NCI-H69 (cell line): ENCODE measurements around the gene RASL10A.

Source experiments
- DNase-seq: peaks from one replicate; lab custom pipeline; 2025; lab: John Stamatoyannopoulos, UW

RASL10A gene

GRCh38 chr22:29338398-29338797 is 22.9 kb upstream of the RASL10A start:
- no peak for DNase-seq

DNA sequence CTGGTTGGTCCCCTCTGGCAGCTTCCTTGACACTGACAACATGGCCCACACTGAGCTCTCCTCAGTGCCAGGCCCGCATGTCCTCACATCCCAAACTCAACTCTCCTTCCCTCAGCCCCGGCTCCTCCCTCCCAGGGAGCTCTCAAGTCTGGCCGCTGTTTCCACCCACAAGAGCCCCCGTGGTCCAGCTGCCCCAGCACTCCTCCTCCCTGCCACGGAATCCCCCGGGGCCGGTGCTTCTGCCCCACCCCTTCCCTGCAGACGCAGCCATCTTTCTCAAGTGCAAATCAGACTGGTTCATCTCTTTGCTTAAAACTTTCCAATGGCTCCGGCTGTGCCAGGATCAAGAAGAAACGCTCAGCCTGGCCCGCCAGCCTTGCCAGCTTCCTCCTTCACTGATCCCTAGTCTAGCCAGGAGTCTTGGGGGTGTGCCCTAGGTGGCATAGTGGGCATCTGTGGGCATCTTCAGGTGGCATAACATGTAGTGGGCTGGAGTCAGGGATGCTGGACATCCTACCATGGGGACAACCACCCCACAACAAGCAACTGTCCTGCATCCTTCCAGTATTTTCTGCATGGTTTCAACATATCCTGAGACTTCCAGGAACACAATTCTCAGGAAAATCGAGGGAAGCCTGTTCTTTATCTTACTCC is 22.3 kb upstream of the RASL10A start:
- DNase-seq = no peak

GRCh38 chr22:29336751-29337490 is 21.4 kb upstream of the RASL10A start:
- DNase-seq = no peak

GRCh38 chr22:29335656-29336055 is 20.2 kb upstream of the RASL10A start:
- no peak for DNase-seq

- peak; percentile 71 for DNase-seq
These were observed 19.3 kb upstream of the RASL10A start for GRCh38 chr22:29334696-29335344.

DNA sequence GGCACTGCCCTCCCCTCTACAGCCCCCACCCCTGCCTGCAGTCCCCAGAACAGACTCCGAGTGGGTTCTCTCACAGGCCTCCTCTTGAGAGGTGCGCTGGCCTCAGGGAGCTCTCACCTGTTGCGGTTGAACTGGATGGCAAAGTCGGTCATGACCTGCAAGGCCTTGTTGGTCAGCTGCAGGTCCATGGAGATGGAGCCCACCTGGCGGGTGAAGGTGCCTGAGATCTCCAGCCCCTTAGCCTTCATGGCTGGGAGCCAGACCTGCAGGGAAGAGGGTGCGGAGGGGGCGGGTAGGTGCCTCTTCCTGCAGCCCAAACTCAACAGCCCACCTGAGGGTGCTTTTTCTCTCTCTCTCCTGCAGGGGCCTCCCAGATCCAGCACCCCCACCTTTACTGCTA is 18.7 kb upstream of the RASL10A start:
- DNase-seq = no peak

- no peak for DNase-seq
These were observed 17.5 kb upstream of the RASL10A start for GRCh38 chr22:29332886-29333496.

DNA sequence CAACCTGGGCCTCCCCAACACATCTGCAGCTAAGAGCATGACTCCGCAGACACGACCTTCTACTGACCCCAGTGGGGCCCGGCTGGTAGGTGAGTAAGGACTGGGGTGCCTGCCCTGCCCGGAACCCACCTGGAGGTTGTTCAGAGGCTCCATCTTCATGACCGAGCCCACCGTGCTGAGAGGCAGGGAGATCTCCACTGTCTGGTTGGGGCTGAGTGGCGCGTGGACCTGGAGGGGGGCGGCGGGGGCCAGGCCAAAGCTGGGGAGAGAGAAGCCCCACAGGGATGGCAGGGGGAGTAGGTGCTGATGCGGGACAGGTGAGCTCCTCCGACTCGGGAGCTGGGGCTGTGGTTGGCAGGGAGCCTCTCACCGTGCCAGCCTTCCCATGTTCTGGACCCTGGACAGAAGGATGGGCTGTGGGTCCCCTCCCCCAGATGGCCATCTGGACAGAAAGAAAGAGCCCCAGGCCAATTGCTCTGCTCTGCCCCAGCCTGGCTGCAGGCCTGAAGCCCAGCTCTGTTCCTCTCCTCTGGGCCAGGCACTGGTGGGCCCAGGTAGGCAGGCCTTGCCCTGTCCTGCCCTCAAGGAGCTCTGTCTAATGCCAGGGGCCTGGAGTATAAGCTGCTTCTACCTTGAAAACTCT is 16.3 kb upstream of the RASL10A start:
- DNase-seq = no peak

- no peak for DNase-seq
These were observed 15.7 kb upstream of the RASL10A start for GRCh38 chr22:29331213-29331612.

GRCh38 chr22:29330753-29331152 is 15.3 kb upstream of the RASL10A start:
- peak; percentile 13 for DNase-seq

DNA sequence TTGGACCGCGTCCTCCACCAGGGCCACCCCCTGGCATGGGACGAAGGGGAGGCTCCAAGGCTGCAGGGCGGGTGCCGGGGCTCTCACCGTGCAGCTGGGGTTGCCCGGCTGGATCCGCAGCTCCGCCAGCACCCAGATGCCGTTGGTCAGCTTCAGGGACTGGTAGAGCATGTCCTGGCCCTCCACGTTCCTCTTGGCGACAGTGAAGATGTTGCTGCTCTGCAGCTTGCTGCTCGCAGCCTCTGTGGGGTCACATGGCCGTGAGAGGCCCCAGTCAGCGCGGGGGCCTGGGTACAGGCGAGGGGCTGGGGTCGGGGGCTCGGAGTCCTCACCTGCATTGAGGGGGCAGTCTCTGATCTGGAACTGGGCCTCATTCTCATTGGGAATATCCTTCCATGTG is 14.8 kb upstream of the RASL10A start:
- no peak for DNase-seq

DNA sequence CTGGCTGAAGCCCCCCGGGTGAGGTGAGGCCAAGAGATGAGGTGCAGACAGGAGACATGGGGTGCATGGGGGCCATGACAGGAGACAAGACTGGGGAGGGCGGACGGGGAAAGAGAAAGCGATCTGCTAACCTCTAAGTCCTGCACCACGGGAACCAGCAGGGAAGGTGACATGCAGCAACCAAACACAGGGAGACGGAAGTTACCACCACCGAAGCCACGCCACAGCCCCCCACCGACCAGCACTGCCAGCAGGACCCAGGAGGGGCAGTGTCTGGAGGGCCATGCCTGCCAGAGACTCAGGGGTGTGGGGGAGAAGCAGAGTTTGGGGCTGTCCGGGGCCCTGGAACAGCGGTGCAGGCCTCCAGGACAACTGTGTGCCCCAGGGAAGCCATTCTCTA is 14.1 kb upstream of the RASL10A start:
- DNase-seq = no peak

DNA sequence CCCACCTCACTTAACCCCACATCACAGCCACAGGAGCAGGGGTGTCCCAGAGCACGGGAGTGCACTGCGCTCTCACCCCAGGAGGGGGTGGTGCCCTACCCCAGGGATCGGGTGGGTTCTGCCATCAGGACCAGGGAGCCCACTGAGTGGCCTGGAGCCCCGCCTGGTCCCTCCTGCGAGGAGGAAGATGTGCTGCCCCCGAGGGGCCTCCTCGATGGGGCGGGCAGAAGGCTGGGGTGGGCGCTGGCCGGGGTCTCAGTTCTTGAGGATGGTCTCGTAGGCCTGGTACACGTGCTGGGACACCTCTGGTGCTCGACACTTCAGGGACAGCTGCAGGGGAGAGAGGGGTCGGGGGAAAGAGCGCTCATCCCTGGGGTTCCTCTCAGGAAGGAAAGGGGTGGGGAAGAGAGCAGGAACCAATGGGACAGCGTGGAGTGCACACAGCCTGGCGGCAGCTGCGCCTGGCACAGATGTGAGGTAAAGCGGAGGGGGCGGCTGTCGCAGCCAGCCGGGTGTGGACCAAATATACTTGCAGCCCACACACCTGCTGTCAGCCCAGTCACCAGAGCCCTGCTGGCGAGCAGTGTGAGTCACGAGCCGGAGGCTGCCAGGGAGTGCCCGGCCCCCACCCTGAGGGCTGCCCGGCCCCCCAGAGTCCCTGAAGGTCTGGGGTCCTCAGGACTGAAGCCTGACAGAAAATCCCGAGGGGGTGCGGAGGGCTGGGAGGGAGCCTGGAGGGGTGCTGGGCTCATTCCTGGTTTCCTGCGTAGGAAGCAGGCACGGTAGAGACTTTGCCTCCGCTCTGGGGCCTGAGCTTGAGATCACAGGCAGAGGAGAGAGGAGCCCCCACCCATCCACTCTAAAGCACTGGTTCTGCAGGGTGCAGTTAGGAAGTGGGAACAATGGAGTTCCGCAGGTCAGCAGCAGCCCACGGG is 13.3 kb upstream of the RASL10A start:
- DNase-seq = no peak

GRCh38 chr22:29328055-29328454 is 12.6 kb upstream of the RASL10A start:
- DNase-seq = no peak

GRCh38 chr22:29327089-29327764 is 11.7 kb upstream of the RASL10A start:
- DNase-seq = no peak

GRCh38 chr22:29326481-29326880 is 11.0 kb upstream of the RASL10A start:
- no peak for DNase-seq

DNA sequence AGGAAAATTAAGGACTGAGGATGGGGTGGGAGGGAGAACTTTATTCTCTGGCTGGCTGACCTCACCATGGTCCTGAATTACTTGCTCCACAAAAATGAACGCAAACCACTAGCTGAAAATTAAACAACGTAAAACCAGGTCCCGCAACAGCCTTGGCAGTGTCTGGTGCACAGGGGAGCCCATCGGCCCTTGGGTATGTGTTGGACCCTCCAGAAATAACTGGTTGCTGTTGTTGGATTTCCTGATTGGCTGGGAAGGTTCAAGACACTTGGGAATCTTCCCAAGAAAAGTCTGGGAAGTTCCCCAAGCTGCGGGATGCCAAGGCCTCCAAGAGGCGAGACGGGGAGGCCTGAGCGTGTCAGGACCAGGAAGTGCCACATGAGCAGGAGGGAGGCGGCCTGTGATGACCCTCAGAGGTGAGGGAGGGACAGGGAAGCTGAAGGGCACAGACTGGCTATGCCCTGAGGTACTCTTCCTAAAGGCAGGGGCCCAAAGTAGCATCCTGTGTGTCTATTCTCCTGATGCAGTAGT is 10.4 kb upstream of the RASL10A start:
- no peak for DNase-seq

GRCh38 chr22:29325356-29325755 is 9.9 kb upstream of the RASL10A start:
- no peak for DNase-seq

- DNase-seq = no peak
These were observed 8.1 kb upstream of the RASL10A start for GRCh38 chr22:29323641-29324040.

DNA sequence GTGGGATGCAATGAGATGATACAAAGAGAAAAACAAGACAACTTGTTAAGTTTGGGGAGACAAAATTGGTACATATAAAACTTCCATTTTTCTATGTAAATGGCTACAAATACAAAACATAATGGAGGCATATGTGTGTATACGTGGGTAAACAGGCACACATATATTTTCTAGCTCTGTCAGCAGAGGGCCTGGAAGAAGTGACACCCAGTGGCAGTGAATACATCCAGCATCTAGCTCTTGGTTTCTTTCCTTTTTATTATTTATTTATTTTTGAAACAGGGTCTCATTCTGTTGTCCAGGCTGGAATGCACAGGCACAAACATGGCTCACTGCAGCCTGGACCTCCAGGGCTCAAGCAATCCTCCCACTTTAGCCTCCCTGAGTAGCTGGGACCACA is 5.0 kb upstream of the RASL10A start:
- DNase-seq = peak; percentile 36
